GM18870 (cell line): ENCODE results near the gene TRIM67.
"Not testable (repeated sequence)": the region's sequence is repeated elsewhere in the genome, so short reads cannot be mapped to it uniquely, and the experiment has no call there.

Experiments
- ATAC-seq: cut with Tn5 transposase; IDR thresholded peaks from one replicate; pipeline ENCODE4 v1.9.1; 2021; ENCODE audit warnings: moderate library complexity; ENCODE audit not compliant: unreplicated experiment

Gene TRIM67

DNA sequence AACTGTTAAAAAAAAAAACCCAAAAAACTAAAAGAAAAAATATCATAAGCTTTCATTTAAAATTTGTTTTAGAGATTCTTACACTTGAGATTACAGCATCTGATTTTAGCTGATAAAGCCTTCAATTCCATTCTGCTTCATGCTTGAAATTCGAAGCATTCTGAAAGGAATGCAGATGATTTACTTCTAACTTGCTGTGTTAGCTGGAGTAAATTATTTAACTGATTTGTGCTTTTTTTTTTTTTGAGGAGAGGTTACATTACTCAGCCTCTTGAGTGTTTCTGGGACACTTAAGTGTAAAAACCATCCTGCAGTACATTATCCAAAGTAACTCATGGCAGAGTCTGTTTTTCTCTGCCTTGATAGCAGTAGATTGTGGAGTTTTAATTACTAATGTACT lies 4.5 kb upstream of the TRIM67 start:
- no peak for ATAC-seq

DNA sequence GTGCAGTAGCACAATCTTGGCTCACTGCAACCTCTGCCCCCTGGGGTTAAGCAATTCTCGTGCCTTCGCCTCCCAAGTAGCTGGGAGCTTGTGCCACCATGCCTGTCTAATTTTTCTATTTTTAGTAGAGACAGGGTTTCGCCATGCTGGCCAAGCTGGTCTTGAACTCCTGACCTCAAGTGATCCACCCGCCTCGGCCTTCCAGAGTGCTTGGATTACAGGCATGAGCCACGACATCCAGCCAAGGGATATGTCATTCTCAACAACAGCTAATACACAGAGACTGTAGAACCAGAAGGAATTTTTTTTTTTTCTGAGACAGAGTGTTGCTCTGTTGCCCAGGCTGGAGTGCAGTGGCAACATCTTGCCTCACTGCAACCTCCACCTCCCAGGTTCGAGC lies 3.7 kb upstream of the TRIM67 start:
- ATAC-seq = not testable (repeated sequence)

DNA sequence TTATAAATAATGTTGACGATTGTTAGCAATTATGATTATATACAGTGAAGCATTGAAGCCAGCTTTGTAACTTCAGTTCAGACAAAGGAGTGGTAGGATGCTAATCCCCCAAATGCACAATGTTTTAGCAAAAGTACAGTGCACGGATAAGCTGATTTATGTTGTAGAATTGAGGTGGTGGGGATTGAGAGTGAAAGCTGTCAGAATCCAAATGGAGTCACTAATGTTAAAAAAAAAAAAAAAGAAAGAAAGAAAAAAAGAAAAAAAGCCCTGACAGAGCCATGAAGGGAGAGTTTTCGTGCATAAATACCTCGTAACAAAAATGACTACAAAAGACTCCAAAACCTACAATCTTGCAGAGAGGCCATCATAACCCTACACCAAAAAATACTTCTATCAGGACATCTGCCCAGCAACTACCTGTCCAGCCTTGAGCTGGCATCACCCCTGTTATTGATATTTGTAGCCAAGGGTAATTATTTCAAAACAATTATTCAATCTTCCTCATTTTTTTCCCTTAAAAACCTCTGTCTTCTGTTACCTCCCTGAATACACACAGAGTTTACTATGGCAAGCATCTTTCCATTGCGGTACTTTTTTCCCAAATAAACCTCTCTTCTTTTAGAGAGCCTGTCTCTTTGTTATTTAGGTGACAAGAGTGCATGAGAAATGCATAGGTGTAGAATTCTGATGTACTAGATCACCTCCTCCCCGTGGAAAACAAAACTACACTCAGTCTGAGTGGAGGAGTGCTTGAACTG lies 2.5 kb upstream of the TRIM67 start:
- no peak for ATAC-seq

GRCh38 chr1:231159963-231160761 lies 1.7 kb upstream of the TRIM67 start:
- no peak for ATAC-seq

GRCh38 chr1:231160895-231161666 lies 777 bp upstream of the TRIM67 start:
- no peak for ATAC-seq

DNA sequence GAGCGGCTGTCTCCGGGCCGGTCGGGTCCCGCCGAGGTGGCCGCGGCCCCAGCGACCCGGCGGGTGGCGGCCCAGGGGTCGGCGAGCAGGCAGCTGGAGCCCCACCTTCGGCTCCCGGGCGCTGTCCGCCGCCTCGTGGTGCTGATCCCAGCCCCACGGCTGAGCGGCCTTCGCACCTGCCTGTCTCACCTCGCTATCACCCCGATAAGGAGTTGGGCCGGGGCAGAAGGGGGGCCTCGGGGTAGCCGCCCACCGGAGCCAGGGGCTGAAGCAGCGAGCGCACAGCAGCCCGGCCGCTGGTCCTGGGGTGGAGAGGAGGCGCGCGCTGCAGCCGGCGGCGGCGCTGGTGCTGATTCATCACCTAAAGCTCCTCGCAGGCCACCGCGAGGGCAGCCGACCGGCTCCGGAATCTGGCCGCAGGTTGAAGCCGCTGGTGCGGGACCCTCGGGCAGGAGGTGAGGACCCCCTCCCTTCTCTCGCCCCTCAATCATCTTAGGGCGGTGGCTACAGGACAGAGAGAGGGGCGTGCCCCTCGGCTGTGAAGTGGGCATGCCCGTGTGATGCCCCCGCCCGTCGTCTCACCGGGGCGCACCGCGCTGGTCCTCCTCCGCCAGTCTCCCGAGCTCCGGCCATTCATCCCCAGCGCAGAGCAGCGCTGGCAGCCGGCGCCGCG lies 575 bp downstream of the TRIM67 start:
- no peak for ATAC-seq

- no peak for ATAC-seq
Observed at GRCh38 chr1:231162970-231163829, 1.3 kb downstream of the TRIM67 start.

DNA sequence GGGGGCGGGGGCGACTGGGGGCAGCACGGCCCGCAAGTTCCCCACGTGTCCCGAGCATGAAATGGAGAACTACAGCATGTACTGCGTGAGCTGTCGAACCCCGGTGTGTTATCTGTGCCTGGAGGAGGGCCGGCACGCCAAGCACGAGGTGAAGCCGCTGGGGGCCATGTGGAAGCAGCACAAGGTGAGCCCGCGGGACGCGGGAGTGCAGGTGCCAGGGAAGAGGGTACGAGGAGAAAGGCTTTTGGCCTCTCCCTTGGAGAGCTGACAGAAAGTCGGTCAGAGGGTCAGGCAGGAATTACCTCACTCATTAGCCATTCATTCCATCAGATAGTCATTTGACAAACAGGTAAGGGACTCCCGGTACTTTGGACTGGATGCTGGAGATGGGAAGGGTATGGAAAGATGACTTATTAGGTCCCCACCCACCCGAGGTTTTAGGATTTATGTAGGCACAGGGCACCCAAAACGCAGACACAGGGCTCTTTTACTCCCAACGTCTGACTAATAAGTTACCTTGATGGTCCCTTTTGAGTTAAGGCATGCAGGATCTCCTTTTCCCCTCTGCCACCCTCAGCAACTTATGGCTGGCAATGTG lies 2.1 kb downstream of the TRIM67 start:
- ATAC-seq = no peak

GRCh38 chr1:231165371-231165770 lies 3.5 kb downstream of the TRIM67 start:
- ATAC-seq = no peak

DNA sequence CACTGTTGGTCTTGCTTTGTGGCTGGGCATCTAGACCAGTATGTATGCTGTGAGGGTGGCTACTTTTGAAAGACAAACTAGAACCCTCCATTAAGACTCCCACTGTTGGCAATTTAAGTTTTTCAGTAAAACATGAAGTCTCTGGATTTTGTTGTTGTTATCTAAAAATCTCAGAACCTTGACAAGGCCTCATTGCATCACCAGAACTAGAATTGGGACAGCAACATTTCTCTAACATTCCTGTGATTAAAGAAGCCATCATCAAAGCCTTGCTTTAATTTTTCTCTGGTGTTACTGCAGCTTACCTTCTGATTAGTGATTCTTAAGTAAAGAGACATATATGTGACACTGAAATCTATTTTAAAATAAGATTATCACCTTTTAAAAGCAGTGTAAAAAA lies 4.5 kb downstream of the TRIM67 start:
- ATAC-seq = no peak

GRCh38 chr1:231170875-231171274 lies 9.0 kb downstream of the TRIM67 start:
- no peak for ATAC-seq

- no peak for ATAC-seq
Observed at GRCh38 chr1:231171623-231172197, 9.9 kb downstream of the TRIM67 start.

DNA sequence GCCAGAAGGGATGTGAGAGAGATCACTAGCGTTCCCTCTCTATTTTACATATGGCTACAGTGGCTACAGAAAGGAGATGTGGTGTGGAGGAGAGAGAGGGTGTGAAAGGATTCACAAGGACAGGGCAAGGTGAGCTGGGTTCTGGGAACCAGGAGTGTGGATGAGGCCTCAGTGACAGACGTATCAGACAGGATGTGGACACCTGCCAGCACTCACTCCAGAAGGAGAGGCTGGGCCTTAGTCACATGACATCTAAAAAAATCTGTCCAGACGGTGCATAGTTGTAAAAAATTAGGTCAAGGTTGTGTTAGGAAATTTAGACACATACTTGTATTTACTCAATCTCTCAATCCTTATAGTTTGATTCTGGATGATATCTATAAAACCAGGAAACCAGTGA lies 10.6 kb downstream of the TRIM67 start:
- ATAC-seq = no peak

GRCh38 chr1:231176421-231176820 lies 14.6 kb downstream of the TRIM67 start:
- no peak for ATAC-seq

GRCh38 chr1:231177226-231177625 lies 15.4 kb downstream of the TRIM67 start:
- no peak for ATAC-seq

- ATAC-seq = no peak
Observed at GRCh38 chr1:231177936-231178335, 16.1 kb downstream of the TRIM67 start.

- ATAC-seq = no peak
Observed at GRCh38 chr1:231178970-231179369, 17.1 kb downstream of the TRIM67 start.

DNA sequence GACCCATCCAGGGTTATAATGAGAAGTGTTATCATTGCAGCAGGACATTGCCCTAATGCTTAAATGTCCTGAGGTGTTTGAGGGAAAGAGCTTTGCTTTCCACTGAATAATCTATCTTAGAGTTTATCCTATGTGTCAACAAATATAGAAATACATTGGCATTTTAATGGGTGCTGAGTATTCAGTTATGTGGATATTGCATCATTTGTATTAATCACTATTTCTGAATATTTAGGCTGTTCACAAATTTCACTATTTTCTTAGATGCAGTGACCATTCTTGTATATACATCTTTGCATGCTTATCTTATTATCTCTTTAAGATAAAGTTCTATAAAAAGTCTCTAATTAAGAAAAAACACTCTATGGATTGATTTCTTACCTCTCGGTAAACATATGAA lies 18.2 kb downstream of the TRIM67 start:
- no peak for ATAC-seq

- no peak for ATAC-seq
Observed at GRCh38 chr1:231181271-231181670, 19.4 kb downstream of the TRIM67 start.
